GM12873 (cell line): ENCODE measurements around the gene PRPS1L1.

Source experiments
- CTCF ChIP-seq: IDR thresholded peaks from 2 replicates; pipeline ENCODE4 v1.5.1; 2012; ENCODE audit warnings: low read depth, mild to moderate bottlenecking, moderate library complexity, low read length, control low read depth; ENCODE audit not compliant: insufficient read depth; ENCODE audit errors: missing control alignments

Gene PRPS1L1

GRCh38 chr7:18016547-18017444 is 10.8 kb downstream of the PRPS1L1 start:
- TF ChIP-seq CTCF, result no peak

- no peak for TF ChIP-seq CTCF
These were observed 13.7 kb downstream of the PRPS1L1 start for GRCh38 chr7:18013936-18014335.

GRCh38 chr7:18004372-18004771 is 23.3 kb downstream of the PRPS1L1 start:
- no peak for TF ChIP-seq CTCF

- no peak for TF ChIP-seq CTCF
These were observed 24.2 kb downstream of the PRPS1L1 start for GRCh38 chr7:18003286-18003994.

- TF ChIP-seq CTCF, result no peak
These were observed 29.0 kb downstream of the PRPS1L1 start for GRCh38 chr7:17998692-17999091.

- no peak for TF ChIP-seq CTCF
These were observed 31.0 kb downstream of the PRPS1L1 start for GRCh38 chr7:17996442-17997223.

GRCh38 chr7:17996040-17996439 is 31.6 kb downstream of the PRPS1L1 start:
- TF ChIP-seq CTCF, result no peak
